ENCODE data around the gene SUSD4. TPM values are rescaled to one million over a fixed set of nuclear protein-coding genes. Genes with fewer than 3 reads are reported as not detected.

The SUSD4 gene
- total RNA-seq, 1 donor from 2014 or later, result 0.79 TPM

DNA sequence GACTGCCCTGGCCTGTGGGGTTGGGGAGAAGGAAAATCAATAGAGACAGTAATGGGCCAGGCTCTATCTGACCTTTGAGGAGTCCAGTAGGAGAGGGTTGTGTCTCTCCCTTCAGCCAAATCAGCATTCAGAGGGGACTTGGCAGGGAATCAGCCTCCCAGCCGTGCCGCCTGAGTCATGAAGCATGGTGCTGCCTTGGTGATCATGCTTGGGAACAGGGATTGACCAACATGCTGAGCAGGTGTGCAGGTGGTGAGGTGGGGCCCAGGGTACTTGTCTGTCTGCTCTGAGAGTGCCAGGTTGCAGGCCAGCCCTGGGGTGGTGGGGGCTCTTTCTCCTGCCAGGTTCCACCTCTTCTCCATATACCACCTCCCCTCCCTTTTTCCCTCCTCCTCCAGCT, 162.0 kb downstream of the SUSD4 start:
- no peak for TF ChIP-seq CTCF (IDR thresholded peaks at IDR 0.05; ENCODE audit: insufficient read depth, low read length, severe bottlenecking)
- H3K27me3 ChIP-seq (ENCODE audit: control insufficient read depth, insufficient read depth, low read length), result no peaks in the 10 kb centered on the region
- DNase-seq (ENCODE audit: low read depth) (peak; percentile 49), FAIRE-seq (peak; percentile 58)
- H3K36me3 ChIP-seq (ENCODE audit: control insufficient read depth, insufficient read depth, low read length), result no peaks in the 10 kb centered on the region
- no peak overlapping the region for H3K4me3 ChIP-seq (ENCODE audit: low read depth, low read length)

GRCh38 chr1:223200903-223201302, 163.1 kb downstream of the SUSD4 start:
- no peak for TF ChIP-seq CTCF (IDR thresholded peaks at IDR 0.05; ENCODE audit: insufficient read depth, low read length, severe bottlenecking)
- Histone ChIP-seq H3K27me3 (ENCODE audit: control insufficient read depth, insufficient read depth, low read length) (no peaks in the 10 kb centered on the region), H3K4me3 (ENCODE audit: low read depth, low read length) (no peak overlapping the region), H3K36me3 (ENCODE audit: control insufficient read depth, insufficient read depth, low read length) (no peaks in the 10 kb centered on the region)
- FAIRE-seq (no peak), DNase-seq (ENCODE audit: low read depth) (no peak)

DNA sequence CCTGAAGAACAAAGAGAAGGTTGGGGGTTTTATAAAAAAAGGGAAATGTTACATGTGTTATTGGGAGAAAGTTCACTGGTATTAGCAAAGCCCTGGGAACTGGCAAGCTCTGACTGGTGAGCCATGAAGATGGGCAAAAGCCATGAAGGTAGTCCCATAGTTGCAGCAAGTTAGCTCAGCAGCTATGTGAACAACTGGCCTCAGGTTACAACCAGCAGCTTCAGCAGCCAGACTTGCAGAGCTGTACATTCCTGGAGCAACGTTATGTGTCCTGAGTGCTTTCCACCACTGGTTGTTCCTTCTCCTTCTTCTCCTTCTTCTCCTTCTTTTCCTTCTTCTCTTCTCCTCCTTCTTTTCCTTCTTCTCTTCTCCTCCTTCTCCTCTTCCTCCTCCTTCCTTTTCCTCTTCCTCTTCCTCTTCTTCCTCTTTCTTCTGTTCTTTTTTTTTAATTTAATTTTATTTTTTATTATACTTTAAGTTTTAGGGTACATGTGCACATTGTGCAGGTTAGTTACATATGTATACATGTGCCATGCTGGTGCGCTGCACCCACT, 164.8 kb downstream of the SUSD4 start:
- FAIRE-seq (peak; percentile 76), DNase-seq (ENCODE audit: low read depth) (peak; percentile 73)
- no peaks in the 10 kb centered on the region for H3K27me3 ChIP-seq (ENCODE audit: control insufficient read depth, insufficient read depth, low read length)
- H3K4me3 ChIP-seq (ENCODE audit: low read depth, low read length), result no peak overlapping the region
- no peak for TF ChIP-seq CTCF (IDR thresholded peaks at IDR 0.05; ENCODE audit: insufficient read depth, low read length, severe bottlenecking)
- H3K36me3 ChIP-seq (ENCODE audit: control insufficient read depth, insufficient read depth, low read length), result no peaks in the 10 kb centered on the region

- FAIRE-seq, result no peak
- DNase-seq (ENCODE audit: low read depth), result no peak
- H3K36me3 ChIP-seq (ENCODE audit: control insufficient read depth, insufficient read depth, low read length), result no peaks in the 10 kb centered on the region
- TF ChIP-seq CTCF (IDR thresholded peaks at IDR 0.05; ENCODE audit: insufficient read depth, low read length, severe bottlenecking), result no peak
- no peak overlapping the region for H3K4me3 ChIP-seq (ENCODE audit: low read depth, low read length)
- H3K27me3 ChIP-seq (ENCODE audit: control insufficient read depth, insufficient read depth, low read length), result no peaks in the 10 kb centered on the region
Observed at GRCh38 chr1:223198628-223198965, 165.4 kb downstream of the SUSD4 start.

- H3K27me3 ChIP-seq (ENCODE audit: control insufficient read depth, insufficient read depth, low read length), result no peaks in the 10 kb centered on the region
- no peaks in the 10 kb centered on the region for H3K36me3 ChIP-seq (ENCODE audit: control insufficient read depth, insufficient read depth, low read length)
- TF ChIP-seq CTCF (IDR thresholded peaks at IDR 0.05; ENCODE audit: insufficient read depth, low read length, severe bottlenecking), result no peak
- peak; percentile 93 for DNase-seq (ENCODE audit: low read depth)
- H3K4me3 ChIP-seq (ENCODE audit: low read depth, low read length), result no peak overlapping the region
- FAIRE-seq, result no peak
Observed at GRCh38 chr1:223197923-223198627, 165.9 kb downstream of the SUSD4 start.
